Measurements from ENCODE around the gene ERVMER34-1. TPM values are rescaled to one million over a fixed set of nuclear protein-coding genes. Genes with fewer than 3 reads are reported as not detected.

The ERVMER34-1 gene
- total and polyA plus RNA-seq, 11 donors: 2.2 to 6.8 (median 4.6) TPM

GRCh38 chr4:52701207-52701606, 50.0 kb downstream of the ERVMER34-1 start:
- ATAC-seq (no peak), DNase-seq (no peak)
- Histone ChIP-seq H3K9me3 (no peaks in the 10 kb centered on the region), H3K27ac (no peak overlapping the region), H3K4me1 (peaks cover 0 to 18% (median 2%) of the 10 kb centered on the region in 12 donors), H3K27me3 (no peaks in the 10 kb centered on the region), H3K4me3 (no peak overlapping the region), H3K36me3 (no peaks in the 10 kb centered on the region)
- WGBS, 4 donors: 90 to 97% (median 93%) methylated on average over 3 of the region's 3 CpGs
- no peak for TF ChIP-seq POLR2A (IDR thresholded peaks at IDR 0.05)
- no peak for TF ChIP-seq CTCF (IDR thresholded peaks at IDR 0.05)
- intact Hi-C loops (cut with DNase I): no loop called here

GRCh38 chr4:52694936-52695335, 56.3 kb downstream of the ERVMER34-1 start:
- no peak for TF ChIP-seq POLR2A (IDR thresholded peaks at IDR 0.05)
- no peak for TF ChIP-seq CTCF (IDR thresholded peaks at IDR 0.05)
- 85 to 91% (median 89%) methylated on average over 2 of the region's 2 CpGs for WGBS, 4 donors
- peaks cover 0 to 26% (median 11%) of the 10 kb centered on the region in 12 donors for H3K9me3 ChIP-seq
- DNase-seq (no peak), ATAC-seq (no peak)
- no peaks in the 10 kb centered on the region for H3K27me3 ChIP-seq
- peaks cover 0 to 12% (median 2%) of the 10 kb centered on the region in 12 donors for H3K4me1 ChIP-seq
- H3K4me3 ChIP-seq: no peak overlapping the region
- intact Hi-C loops (cut with DNase I): no loop called here
- no peaks in the 10 kb centered on the region for H3K36me3 ChIP-seq
- H3K27ac ChIP-seq: no peak overlapping the region

GRCh38 chr4:52693492-52693891, 57.7 kb downstream of the ERVMER34-1 start:
- Histone ChIP-seq H3K4me1 (peaks cover 0 to 12% (median 2%) of the 10 kb centered on the region in 12 donors), H3K4me3 (no peak overlapping the region), H3K27me3 (no peaks in the 10 kb centered on the region), H3K27ac (no peak overlapping the region), H3K9me3 (peaks cover 0 to 26% (median 11%) of the 10 kb centered on the region in 12 donors), H3K36me3 (no peaks in the 10 kb centered on the region)
- intact Hi-C loops (cut with DNase I): no loop called here
- DNase-seq (no peak), ATAC-seq (no peak)
- TF ChIP-seq POLR2A (IDR thresholded peaks at IDR 0.05) (no peak), CTCF (IDR thresholded peaks at IDR 0.05) (no peak)

Small RNA genes lying within 50 kb of the gene (microRNA-seq; reads per million reads assigned to microRNA genes)
- gene MIR4449: 1.2 to 12.3 (median 7.7) reads per million in 4 donors

Other genes with a start within 250 kb of the ERVMER34-1 start
- 100 to 1,000 TPM in 1 of 9 donors, 10 to 100 TPM in 8; 29.8 to 111 (median 75.3) TPM for gene USP46, start 92.1 kb downstream of the ERVMER34-1 start, total RNA-seq
- 10 to 100 TPM in 1 of 2 donors, 1 to 10 TPM in 1; 6.1 to 26.2 TPM for gene USP46, start 92.1 kb downstream of the ERVMER34-1 start, polyA plus RNA-seq
- 10 to 100 TPM in 2 of 9 donors, 1 to 10 TPM in 7; 2.7 to 16.1 (median 5.5) TPM for gene RASL11B, start 110.9 kb upstream of the ERVMER34-1 start, total RNA-seq
- 1 to 10 TPM; 4.4 to 8.0 TPM for gene RASL11B, start 110.9 kb upstream of the ERVMER34-1 start, polyA plus RNA-seq

Data from heart left ventricle (tissue), 16 donors.